A549 (cell line): ENCODE measurements around the gene TMEM115. TPM values are rescaled to one million over a fixed set of nuclear protein-coding genes. Genes with fewer than 3 reads are reported as not detected.
A peak's percentile ranks its signal among the peaks of the same experiment; 100 is the strongest.

Experiments used
- ATAC-seq, 2 experiments: fragments of 200-7000 bp in 1 of 2; fragments of >200 bp in 1 of 2; cut with Nextera tagmentation in 1 of 2; cut with Tn5 transposase in 1 of 2; 3 replicates each; pipeline versions ENCODE4 v1.8.0 to v1.9.1; 2018 to 2020; ENCODE audit warnings: mild to moderate bottlenecking in 1 of 2, moderate library complexity in 1 of 2
- CTCF ChIA-PET: fragments of 300-600 bp; sonication (Branson Sonifier 250); formaldehyde crosslinking; extraction: SDS; loops from one replicate; lab custom pipeline; 2021; ENCODE audit warnings: antibody characterized with exemption, inconsistent platforms; lab: Yijun Ruan, JAX
- POLR2A ChIA-PET: fragments of 350-600 bp; formaldehyde crosslinking; extraction: SDS; loops from one replicate; lab custom pipeline; 2021; ENCODE audit warnings: antibody characterized with exemption, inconsistent platforms; lab: Yijun Ruan, JAX
- DNase-seq, 2 experiments: peaks; one replicate each; pipeline versions ENCODE4 v3.0.0 to v3.0.0-alpha.2; 2011 to 2016; ENCODE audit warnings: low read depth in 1 of 2, low spot score in 1 of 2
- FAIRE-seq: peaks from 2 replicates; lab custom pipeline; 2011; peaks lifted over from hg19 to GRCh38; lab: Jason Lieb, UNC
- H3K27ac ChIP-seq, 2 experiments: fragments of >200 bp; sonication (Bioruptor Twin); formaldehyde crosslinking; 3 replicates each; pipeline ENCODE4 v1.5.1; 2016 to 2017
- H3K4me1 ChIP-seq: fragments of >200 bp; sonication (Bioruptor Twin); formaldehyde crosslinking; 3 replicates; pipeline ENCODE4 v1.6.1; 2016
- H3K4me2 ChIP-seq: fragments of >200 bp; sonication (Bioruptor Twin); formaldehyde crosslinking; 3 replicates; pipeline ENCODE4 v1.6.1; 2016
- H3K4me3 ChIP-seq: fragments of >200 bp; sonication (Bioruptor Twin); formaldehyde crosslinking; 3 replicates; pipeline ENCODE4 v1.5.1; 2016
- H3K9me3 ChIP-seq: fragments of >200 bp; sonication (Bioruptor Twin); formaldehyde crosslinking; 3 replicates; pipeline ENCODE4 v1.6.1; 2016
- CBX8 ChIP-seq: fragments of 200-600 bp; sonication (generic); IDR thresholded peaks from 2 replicates; pipeline ENCODE4 v1.6.1; 2016
- CHD2 ChIP-seq: fragments of 150-350 bp; IDR thresholded peaks from 2 replicates; pipeline ENCODE4 v1.6.1; 2014; ENCODE audit warnings: low read length; ENCODE audit not compliant: partially characterized antibody
- CHD4 ChIP-seq: fragments of 200-600 bp; sonication (generic); IDR thresholded peaks from 2 replicates; pipeline ENCODE4 v1.6.1; 2016; ENCODE audit warnings: antibody characterized with exemption, mild to moderate bottlenecking, borderline replicate concordance
- CTCF ChIP-seq: fragments of >200 bp; sonication (Bioruptor Twin); formaldehyde crosslinking; IDR thresholded peaks from 3 replicates; pipeline ENCODE4 v1.5.1; 2016
- E2F6 ChIP-seq: IDR thresholded peaks from 2 replicates; pipeline ENCODE4 v1.6.1; 2012; ENCODE audit warnings: low read depth, borderline replicate concordance
- EHMT2 ChIP-seq: fragments of 200-600 bp; sonication (generic); IDR thresholded peaks from 2 replicates; pipeline ENCODE4 v1.6.1; 2016; ENCODE audit warnings: antibody characterized with exemption, low read depth, mild to moderate bottlenecking, moderate library complexity
- EP300 ChIP-seq, 2 experiments: fragments of >200 bp; sonication (Bioruptor Twin); formaldehyde crosslinking; IDR thresholded peaks; 2 replicates in 1 of 2; 3 replicates in 1 of 2; pipeline ENCODE4 v1.6.1; 2016 to 2017
- FOSL2 ChIP-seq, 2 experiments: fragments of 450-650 bp in 1 of 2; fragments of >200 bp in 1 of 2; sonication (Bioruptor Twin) in 1 of 2; formaldehyde crosslinking; IDR thresholded peaks; 2 replicates each; pipeline versions ENCODE4 v1.5.0 to v1.6.1; 2016 to 2020; ENCODE audit warnings: mild to moderate bottlenecking in 1 of 2, moderate library complexity in 1 of 2
- GATA3 ChIP-seq: IDR thresholded peaks from 2 replicates; pipeline ENCODE4 v1.6.1; 2012; ENCODE audit warnings: borderline replicate concordance
- HMGXB4 ChIP-seq: fragments of 250-450 bp; sonication (Bioruptor Pico); IDR thresholded peaks from 2 replicates; pipeline ENCODE4 v1.5.0; 2021; ENCODE audit warnings: mild to moderate bottlenecking, moderate library complexity, borderline replicate concordance
- HOXB5 ChIP-seq: fragments of 250-450 bp; sonication (Bioruptor Pico); IDR thresholded peaks from 2 replicates; pipeline ENCODE4 v1.5.0; 2020; ENCODE audit warnings: mild to moderate bottlenecking, moderate library complexity
- JUN ChIP-seq, 2 experiments: fragments of >200 bp; sonication (Bioruptor Twin); formaldehyde crosslinking; IDR thresholded peaks; 2 replicates in 1 of 2; 3 replicates in 1 of 2; pipeline ENCODE4 v1.6.1; 2016 to 2017
- JUNB ChIP-seq: fragments of >200 bp; sonication (Bioruptor Twin); formaldehyde crosslinking; IDR thresholded peaks from 2 replicates; pipeline ENCODE4 v1.6.1; 2016
- KDM1A ChIP-seq: fragments of 200-600 bp; sonication (generic); IDR thresholded peaks from 2 replicates; pipeline ENCODE4 v1.6.1; 2016; ENCODE audit warnings: low read depth, mild to moderate bottlenecking
- MAX ChIP-seq: IDR thresholded peaks from 2 replicates; pipeline ENCODE4 v1.6.1; 2012
- MYC ChIP-seq: IDR thresholded peaks from 2 replicates; pipeline ENCODE4 v1.6.1; 2012; ENCODE audit warnings: mild to moderate bottlenecking, inconsistent platforms, low read length, improper control_type of control experiment, borderline replicate concordance
- NFE2L2 ChIP-seq: fragments of 150-350 bp; conservative IDR thresholded peaks from 2 replicates; pipeline ENCODE4 v1.6.1; 2014; ENCODE audit warnings: low read length
- NR3C1 ChIP-seq: fragments of >200 bp; sonication (Bioruptor Twin); formaldehyde crosslinking; IDR thresholded peaks from 3 replicates; pipeline ENCODE4 v1.6.1; 2017
- PBX3 ChIP-seq: IDR thresholded peaks from 2 replicates; pipeline ENCODE4 v1.6.1; 2012
- PHF8 ChIP-seq: fragments of 200-600 bp; sonication (generic); IDR thresholded peaks from 2 replicates; pipeline ENCODE4 v1.6.1; 2016; ENCODE audit warnings: low read depth, mild to moderate bottlenecking, antibody characterized with exemption, moderate library complexity, borderline replicate concordance
- POLR2AphosphoS2 ChIP-seq: conservative IDR thresholded peaks from 2 replicates; pipeline ENCODE4 v1.6.1; 2012; ENCODE audit warnings: low read length, improper control_type of control experiment, inconsistent platforms
- RAD21 ChIP-seq, 2 experiments: fragments of >200 bp in 1 of 2; sonication (Bioruptor Twin) in 1 of 2; formaldehyde crosslinking in 1 of 2; IDR thresholded peaks in 1 of 2; conservative IDR thresholded peaks in 1 of 2; 2 replicates in 1 of 2; 3 replicates in 1 of 2; pipeline ENCODE4 v1.6.1; 2012 to 2018; ENCODE audit warnings: inconsistent platforms in 1 of 2
- RARB ChIP-seq: fragments of 250-450 bp; sonication (Bioruptor Pico); IDR thresholded peaks from 2 replicates; pipeline ENCODE4 v1.8.0; 2021; ENCODE audit warnings: mild to moderate bottlenecking, moderate library complexity
- RCOR1 ChIP-seq: fragments of 150-350 bp; IDR thresholded peaks from 2 replicates; pipeline ENCODE4 v1.6.1; 2014; ENCODE audit warnings: antibody characterized with exemption, low read length, low read depth
- SMC3 ChIP-seq: fragments of >200 bp; sonication (Bioruptor Twin); formaldehyde crosslinking; IDR thresholded peaks from 3 replicates; pipeline ENCODE4 v1.6.1; 2018; ENCODE audit warnings: inconsistent platforms
- TFCP2L1 ChIP-seq: fragments of 250-450 bp; sonication (Bioruptor Pico); IDR thresholded peaks from 2 replicates; pipeline ENCODE4 v1.5.0; 2021; ENCODE audit warnings: mild to moderate bottlenecking
- USF2 ChIP-seq: fragments of 450-650 bp; IDR thresholded peaks from 2 replicates; pipeline ENCODE4 v1.6.1; 2014; ENCODE audit warnings: antibody characterized with exemption
- ZFP36 ChIP-seq: fragments of 450-650 bp; IDR thresholded peaks from 2 replicates; pipeline ENCODE4 v1.6.1; 2014; ENCODE audit warnings: borderline replicate concordance; ENCODE audit not compliant: partially characterized antibody
- ZSCAN20 ChIP-seq: fragments of 250-450 bp; sonication (Bioruptor Pico); IDR thresholded peaks from 2 replicates; pipeline ENCODE4 v1.8.0; 2022; ENCODE audit warnings: mild to moderate bottlenecking, moderate library complexity
- WGBS: methylation state at CpG from one replicate; pipeline ENCODE4 v1.1.6; 2017; ENCODE audit errors: missing lambda C conversion rate; 5-methylcytosine and 5-hydroxymethylcytosine counted together
- polyA minus RNA-seq: library from RNA; depleted of rRNA, polyadenylated mRNA; stranded (reverse); fragments of >200 nt; gene quantifications from 2 replicates; pipeline ENCODE4 v1.2.3, GENCODE V29; 2011; rRNA and poly(A)+ RNA removed
- polyA plus RNA-seq, 4 experiments: library from polyadenylated mRNA; depleted of rRNA in 3 of 4; stranded (reverse); fragments of >200 nt; fragmentation: RNase III in 1 of 4; extraction: RNeasy Plus Mini Kit Qiagen cat#74134 plus additional on column Dnase treatment in 1 of 4; gene quantifications; 2 replicates in 3 of 4; 3 replicates in 1 of 4; pipeline ENCODE4 v1.2.3, GENCODE V29; 2011 to 2017
- TF ChIP-seq, protein P1 (sequence below): fragments of >200 bp; sonication (Bioruptor Twin); formaldehyde crosslinking; IDR thresholded peaks from 3 replicates; pipeline ENCODE4 v1.6.1; 2016

TMEM115 gene, protein sequence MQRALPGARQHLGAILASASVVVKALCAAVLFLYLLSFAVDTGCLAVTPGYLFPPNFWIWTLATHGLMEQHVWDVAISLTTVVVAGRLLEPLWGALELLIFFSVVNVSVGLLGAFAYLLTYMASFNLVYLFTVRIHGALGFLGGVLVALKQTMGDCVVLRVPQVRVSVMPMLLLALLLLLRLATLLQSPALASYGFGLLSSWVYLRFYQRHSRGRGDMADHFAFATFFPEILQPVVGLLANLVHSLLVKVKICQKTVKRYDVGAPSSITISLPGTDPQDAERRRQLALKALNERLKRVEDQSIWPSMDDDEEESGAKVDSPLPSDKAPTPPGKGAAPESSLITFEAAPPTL
- polyA plus RNA-seq (2011; rRNA removed) (17.4 and 18.8 TPM in 2 replicates), polyA plus RNA-seq (2017; fragmentation: RNase III; extraction: RNeasy Plus Mini Kit Qiagen cat#74134 plus additional on column Dnase treatment) (22.0 to 26.8 TPM (median 26.8 TPM) in 3 replicates), polyA minus RNA-seq (28.8 and 30.0 TPM in 2 replicates)
- 27.1 and 37.1 TPM in 2 replicates for polyA plus RNA-seq (2012; cell fraction: cytosol; rRNA removed)
- 37.4 and 48.2 TPM in 2 replicates for polyA plus RNA-seq (2012; cell fraction: nucleus; rRNA removed)

DNA sequence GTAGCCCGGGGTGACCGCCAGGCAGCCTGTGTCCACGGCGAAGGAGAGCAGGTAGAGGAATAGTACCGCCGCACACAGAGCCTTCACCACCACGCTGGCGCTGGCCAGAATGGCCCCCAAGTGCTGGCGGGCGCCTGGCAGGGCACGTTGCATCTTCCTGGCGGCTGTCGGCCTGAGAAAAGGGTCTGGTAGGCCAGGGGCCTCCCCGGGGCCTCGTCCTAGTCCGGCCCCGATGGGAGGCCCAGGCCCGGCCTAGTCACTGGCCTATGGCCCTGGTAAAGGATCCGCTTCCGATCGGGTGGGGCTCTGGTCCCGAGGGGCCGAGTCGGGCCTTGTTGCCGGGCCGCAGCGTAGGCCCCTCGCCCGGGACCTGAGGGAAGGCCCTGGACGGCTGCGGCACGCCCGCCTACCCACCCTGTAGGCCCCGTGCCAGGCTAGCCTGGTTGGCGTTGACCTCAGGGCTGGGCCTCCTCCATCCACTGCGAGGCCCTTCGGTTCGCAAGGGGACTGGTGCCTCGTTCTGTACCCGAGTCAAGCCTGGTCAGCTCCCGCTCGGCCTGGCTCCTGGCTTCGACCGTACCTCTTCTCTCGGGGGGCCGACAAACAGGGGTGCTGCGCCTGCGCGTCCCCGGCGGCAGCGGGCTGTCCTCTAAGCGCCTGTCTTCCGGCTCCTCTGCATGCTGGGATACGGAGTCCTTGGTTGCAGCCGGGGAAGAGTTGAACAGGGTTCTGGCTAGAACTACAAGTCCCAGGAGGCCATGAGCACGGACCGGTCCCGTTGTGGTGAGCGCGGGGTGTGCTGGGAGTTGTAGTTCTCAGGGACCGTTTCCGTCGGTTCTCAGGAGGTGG is at the start of gene TMEM115:
Gene TMEM115, minus strand, starts transcription at position 611 of the 849 bp plus-strand sequence. Its CDS starts 458 bp downstream, at position 153.
- peak; percentile 99 to 100 for ATAC-seq
- DNase-seq, result peak; percentile 92 to 96
- peak; percentile 82 for FAIRE-seq
- Histone ChIP-seq H3K4me2 (peak within 1 kb of the TSS; percentile 95), H3K27ac (peak within 1 kb of the TSS; percentile 94 to 100), H3K9me3 (no peaks in the 10 kb centered on the region), H3K4me1 (peaks cover 25% of the 10 kb centered on the region), H3K4me3 (peak within 1 kb of the TSS; percentile 100)
- POLR2A ChIA-PET, result interaction anchor here (0.8 to 1.6 kb wide), 2 partner anchors 8 to 9 kb away, joined by 5 read pairs; partner anchors contain the start of genes CYB561D2 and NPRL2
- CTCF ChIA-PET, result interaction anchor here (1.6 kb wide), 1 partner anchor 10 kb away, joined by 4 read pairs; no protein-coding TSS in a partner anchor
- WGBS, result 9% methylated on average over 13 of the region's 64 CpGs
- TF ChIP-seq CHD2, result no peak
- TF ChIP-seq EP300 (IDR thresholded peaks at IDR 0.05), result no peak
- TF ChIP-seq, protein P1, sequence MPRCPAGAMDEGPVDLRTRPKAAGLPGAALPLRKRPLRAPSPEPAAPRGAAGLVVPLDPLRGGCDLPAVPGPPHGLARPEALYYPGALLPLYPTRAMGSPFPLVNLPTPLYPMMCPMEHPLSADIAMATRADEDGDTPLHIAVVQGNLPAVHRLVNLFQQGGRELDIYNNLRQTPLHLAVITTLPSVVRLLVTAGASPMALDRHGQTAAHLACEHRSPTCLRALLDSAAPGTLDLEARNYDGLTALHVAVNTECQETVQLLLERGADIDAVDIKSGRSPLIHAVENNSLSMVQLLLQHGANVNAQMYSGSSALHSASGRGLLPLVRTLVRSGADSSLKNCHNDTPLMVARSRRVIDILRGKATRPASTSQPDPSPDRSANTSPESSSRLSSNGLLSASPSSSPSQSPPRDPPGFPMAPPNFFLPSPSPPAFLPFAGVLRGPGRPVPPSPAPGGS, result no peak
- no peak for TF ChIP-seq HOXB5
- TF ChIP-seq CTCF, result no peak
- TF ChIP-seq NFE2L2, result no peak
- TF ChIP-seq KDM1A, result no peak
- no peak for TF ChIP-seq CBX8
- TF ChIP-seq JUNB, result no peak
- no peak for TF ChIP-seq RCOR1
- no peak for TF ChIP-seq NR3C1
- TF ChIP-seq PHF8, result peak; percentile 78
- TF ChIP-seq SMC3, result no peak
- TF ChIP-seq GATA3, result no peak
- TF ChIP-seq EHMT2, result no peak
- TF ChIP-seq E2F6, result peak; percentile 50; the same call in 1 of the 2 replicates
- no peak for TF ChIP-seq MYC
- TF ChIP-seq POLR2AphosphoS2, result no peak
- TF ChIP-seq USF2, result no peak
- TF ChIP-seq FOSL2 (IDR thresholded peaks at IDR 0.05), result no peak
- no peak for TF ChIP-seq FOSL2 (CRISPR knock-in tag; IDR thresholded peaks at IDR 0.05)
- no peak for TF ChIP-seq CHD4
- TF ChIP-seq PBX3, result no peak
- no peak for TF ChIP-seq TFCP2L1 (CRISPR knock-in tag)
- no peak for TF ChIP-seq RARB
- no peak for TF ChIP-seq RAD21 (conservative IDR thresholded peaks at IDR 0.05 in 1 of 2, IDR thresholded peaks at IDR 0.05 in 1 of 2)
- TF ChIP-seq JUN (IDR thresholded peaks at IDR 0.05), result peak; percentile 49 to 60; a peak in 3 of 5 replicates
- TF ChIP-seq ZFP36, result no peak
- TF ChIP-seq MAX, result peak; percentile 61
- TF ChIP-seq ZSCAN20 (CRISPR knock-in tag), result no peak
- TF ChIP-seq HMGXB4 (CRISPR knock-in tag), result no peak
